ENCODE measurements around the gene HBS1L.

- TF ChIP-seq, protein P1, sequence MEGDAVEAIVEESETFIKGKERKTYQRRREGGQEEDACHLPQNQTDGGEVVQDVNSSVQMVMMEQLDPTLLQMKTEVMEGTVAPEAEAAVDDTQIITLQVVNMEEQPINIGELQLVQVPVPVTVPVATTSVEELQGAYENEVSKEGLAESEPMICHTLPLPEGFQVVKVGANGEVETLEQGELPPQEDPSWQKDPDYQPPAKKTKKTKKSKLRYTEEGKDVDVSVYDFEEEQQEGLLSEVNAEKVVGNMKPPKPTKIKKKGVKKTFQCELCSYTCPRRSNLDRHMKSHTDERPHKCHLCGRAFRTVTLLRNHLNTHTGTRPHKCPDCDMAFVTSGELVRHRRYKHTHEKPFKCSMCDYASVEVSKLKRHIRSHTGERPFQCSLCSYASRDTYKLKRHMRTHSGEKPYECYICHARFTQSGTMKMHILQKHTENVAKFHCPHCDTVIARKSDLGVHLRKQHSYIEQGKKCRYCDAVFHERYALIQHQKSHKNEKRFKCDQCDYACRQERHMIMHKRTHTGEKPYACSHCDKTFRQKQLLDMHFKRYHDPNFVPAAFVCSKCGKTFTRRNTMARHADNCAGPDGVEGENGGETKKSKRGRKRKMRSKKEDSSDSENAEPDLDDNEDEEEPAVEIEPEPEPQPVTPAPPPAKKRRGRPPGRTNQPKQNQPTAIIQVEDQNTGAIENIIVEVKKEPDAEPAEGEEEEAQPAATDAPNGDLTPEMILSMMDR (IDR thresholded peaks at IDR 0.05; ENCODE audit: poor library complexity): no peak
- TF ChIP-seq EZH2 (IDR thresholded peaks at IDR 0.05; ENCODE audit: borderline replicate concordance): no peak
- TF ChIP-seq EZH2phosphoT487 (IDR thresholded peaks at IDR 0.05; ENCODE audit: low read depth, severe bottlenecking, unreplicated experiment): no peak
Measured at GRCh38 chr6:135102191-135102590, 47.6 kb upstream of the HBS1L start.

Data from hepatocyte (in vitro differentiated cells).